Smooth muscle cell (in vitro differentiated cells): ENCODE results near the gene SLIT3. TPM values are rescaled to one million over a fixed set of nuclear protein-coding genes. Genes with fewer than 3 reads are reported as not detected.

ENCODE experiments used
- DNase-seq: peaks from one replicate; lab custom pipeline; 2025; ENCODE audit not compliant: unreplicated experiment; lab: John Stamatoyannopoulos, UW
- H2AFZ ChIP-seq: fragments of 200-600 bp; sonication (generic); 2 replicates; pipeline ENCODE4 v1.6.0; 2016; ENCODE audit warnings: antibody characterized with exemption, low read depth, mild to moderate bottlenecking
- H3F3A ChIP-seq: fragments of 200-600 bp; sonication (generic); 2 replicates; pipeline ENCODE4 v1.6.0; 2017; ENCODE audit warnings: antibody characterized with exemption, low read depth
- H3K27ac ChIP-seq: fragments of 200-600 bp; sonication (generic); 2 replicates; pipeline ENCODE4 v1.5.1; 2016; ENCODE audit warnings: low read depth, mild to moderate bottlenecking
- H3K27me3 ChIP-seq: fragments of 200-600 bp; sonication (generic); 2 replicates; pipeline ENCODE4 v1.6.1; 2016; ENCODE audit warnings: low read depth, mild to moderate bottlenecking
- H3K36me3 ChIP-seq: fragments of 200-600 bp; sonication (generic); 2 replicates; pipeline ENCODE4 v1.5.1; 2016; ENCODE audit warnings: low read depth
- H3K4me1 ChIP-seq: fragments of 200-600 bp; sonication (generic); 2 replicates; pipeline ENCODE4 v1.5.1; 2016; ENCODE audit warnings: low read depth
- H3K4me2 ChIP-seq: fragments of 200-600 bp; sonication (generic); 2 replicates; pipeline ENCODE4 v1.6.0; 2016; ENCODE audit warnings: mild to moderate bottlenecking
- H3K4me3 ChIP-seq: fragments of 200-600 bp; sonication (generic); 2 replicates; pipeline ENCODE4 v1.5.1; 2016; ENCODE audit warnings: mild to moderate bottlenecking
- H3K79me2 ChIP-seq: fragments of 200-600 bp; sonication (generic); 2 replicates; pipeline ENCODE4 v1.6.0; 2016; ENCODE audit warnings: low read depth, mild to moderate bottlenecking
- H3K9ac ChIP-seq: fragments of 200-600 bp; sonication (generic); 2 replicates; pipeline ENCODE4 v1.6.0; 2016; ENCODE audit warnings: low read depth
- H3K9me3 ChIP-seq: fragments of 200-600 bp; sonication (generic); replicated peaks from 2 replicates; pipeline ENCODE4 v1.5.1; 2016; ENCODE audit warnings: low read depth
- H4K20me1 ChIP-seq: fragments of 200-600 bp; sonication (generic); 2 replicates; pipeline ENCODE4 v1.6.0; 2016; ENCODE audit warnings: low read depth
- CTCF ChIP-seq: fragments of 200-600 bp; sonication (generic); IDR thresholded peaks from 2 replicates; pipeline ENCODE4 v1.5.1; 2017; ENCODE audit warnings: borderline replicate concordance, mild to moderate bottlenecking, antibody characterized with exemption; ENCODE audit not compliant: insufficient read depth, poor library complexity, severe bottlenecking
- WGBS: methylation state at CpG from one replicate; pipeline ENCODE4 v1.1.7; 2016; ENCODE audit warnings: low lambda C conversion rate; 5-methylcytosine and 5-hydroxymethylcytosine counted together
- polyA plus RNA-seq: library from polyadenylated mRNA; unstranded; fragments of >200 nt; fragmentation: Nextera tagmentation; extraction: Ambion mirVana; gene quantifications from 2 replicates; pipeline ENCODE4 v1.2.1, GENCODE V29; 2016
- total RNA-seq: library from RNA; depleted of rRNA; stranded (reverse); fragments of >200 nt; gene quantifications from 2 replicates; pipeline ENCODE4 v1.2.3, GENCODE V29; 2014

Gene SLIT3
- total and polyA plus RNA-seq, 2 experiments from 2014 or later, result 25.4 to 29.5 TPM

GRCh38 chr5:169126481-169127021 lies 174.4 kb downstream of the SLIT3 start:
- no peak overlapping the region for H2AFZ ChIP-seq
- TF ChIP-seq CTCF, result no peak
- 75% methylated on average over 3 of the region's 3 CpGs for WGBS
- H3K4me1 ChIP-seq, result peaks cover 6% of the 10 kb centered on the region
- no peaks in the 10 kb centered on the region for H3F3A ChIP-seq
- no peaks in the 10 kb centered on the region for H3K36me3 ChIP-seq
- no peaks in the 10 kb centered on the region for H3K79me2 ChIP-seq
- H3K27ac ChIP-seq, result no peak overlapping the region
- no peak overlapping the region for H3K4me3 ChIP-seq
- no peaks in the 10 kb centered on the region for H3K9me3 ChIP-seq
- H3K9ac ChIP-seq, result no peak overlapping the region
- H4K20me1 ChIP-seq, result no peaks in the 10 kb centered on the region
- H3K4me2 ChIP-seq, result no peak overlapping the region
- no peak for DNase-seq
- no peaks in the 10 kb centered on the region for H3K27me3 ChIP-seq

DNA sequence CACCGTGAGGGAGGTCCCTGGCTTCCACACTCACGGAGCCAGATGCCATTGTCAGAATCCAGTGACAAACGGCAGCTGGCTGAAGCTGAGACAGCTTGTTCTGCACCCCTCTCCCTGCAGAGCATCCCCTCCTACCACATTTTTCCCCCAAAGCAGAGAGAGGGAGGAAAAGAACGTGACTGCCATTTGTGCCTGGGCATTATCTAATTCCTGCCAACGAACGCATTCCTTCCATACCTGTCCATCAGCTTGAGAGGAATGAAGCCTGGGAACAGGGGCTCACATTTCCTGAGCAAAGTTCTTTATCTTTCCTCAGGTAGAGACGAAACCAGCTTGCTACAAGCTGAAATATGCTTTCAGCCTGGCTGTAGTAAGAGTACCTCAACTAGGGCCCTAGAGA lies 175.4 kb downstream of the SLIT3 start:
- no peaks in the 10 kb centered on the region for H3K9me3 ChIP-seq
- no peak overlapping the region for H3K4me3 ChIP-seq
- H4K20me1 ChIP-seq, result no peaks in the 10 kb centered on the region
- H3K4me1 ChIP-seq, result peaks cover 6% of the 10 kb centered on the region
- H3F3A ChIP-seq, result no peaks in the 10 kb centered on the region
- no peak for DNase-seq
- H3K9ac ChIP-seq, result no peak overlapping the region
- no peaks in the 10 kb centered on the region for H3K27me3 ChIP-seq
- 69% methylated on average over 7 of the region's 7 CpGs for WGBS
- no peak overlapping the region for H3K27ac ChIP-seq
- TF ChIP-seq CTCF, result no peak
- no peaks in the 10 kb centered on the region for H3K36me3 ChIP-seq
- H3K79me2 ChIP-seq, result no peaks in the 10 kb centered on the region
- no peak overlapping the region for H2AFZ ChIP-seq
- no peak overlapping the region for H3K4me2 ChIP-seq

- no peak overlapping the region for H3K4me3 ChIP-seq
- H3K4me1 ChIP-seq, result peaks cover 6% of the 10 kb centered on the region
- H3K9ac ChIP-seq, result no peak overlapping the region
- H3K27ac ChIP-seq, result no peak overlapping the region
- H3K4me2 ChIP-seq, result no peak overlapping the region
- H4K20me1 ChIP-seq, result no peaks in the 10 kb centered on the region
- H3F3A ChIP-seq, result no peaks in the 10 kb centered on the region
- no peaks in the 10 kb centered on the region for H3K9me3 ChIP-seq
- H3K36me3 ChIP-seq, result no peaks in the 10 kb centered on the region
- no peaks in the 10 kb centered on the region for H3K79me2 ChIP-seq
- no peak for DNase-seq
- no peaks in the 10 kb centered on the region for H3K27me3 ChIP-seq
- WGBS, result 86% methylated on average over 1 of the region's 1 CpG
- no peak for TF ChIP-seq CTCF
- no peak overlapping the region for H2AFZ ChIP-seq
These were observed 178.0 kb downstream of the SLIT3 start for GRCh38 chr5:169122951-169123350.
